Articular chondrocyte of knee joint (primary cell): ENCODE measurements around the gene PTPN5. TPM values are rescaled to one million over a fixed set of nuclear protein-coding genes. Genes with fewer than 3 reads are reported as not detected.

Experiments used
- total RNA-seq: library from RNA; depleted of rRNA; stranded (reverse); fragments of >200 nt; gene quantifications from 2 replicates; pipeline ENCODE4 v1.2.3, GENCODE V29; 2012

PTPN5 gene
- total RNA-seq, result not detected in 2 replicates

GRCh38 chr11:18791207-18791968 lies at the start of gene PTPN5:
Gene PTPN5 (minus strand): TSS chr11:18791798. CDS start chr11:18771958, 19,840 bp downstream.

GRCh38 chr11:18726040-18726439 lies 65.6 kb downstream of the PTPN5 start, which contains the start of gene IGSF22:
Gene IGSF22 (minus strand): TSS chr11:18726188. CDS start chr11:18724236, 1,952 bp downstream.

GRCh38 chr11:18698341-18699268 lies 93.0 kb downstream of the PTPN5 start, which contains the start of gene TMEM86A:
Gene TMEM86A (plus strand): TSS chr11:18698779. CDS start chr11:18698887, 108 bp downstream.

Other genes with a start within 250 kb of the PTPN5 start
- gene UEVLD, start 203.1 kb downstream of the PTPN5 start, total RNA-seq, result 29.5 and 32.9 TPM in 2 replicates
- 0.43 and 0.78 TPM in 2 replicates for gene MISFA, start 192.0 kb downstream of the PTPN5 start, total RNA-seq
- gene SPTY2D1, start 157.5 kb downstream of the PTPN5 start, total RNA-seq, result 22.6 and 24.6 TPM in 2 replicates
- gene TMEM86A, start 93.0 kb downstream of the PTPN5 start, total RNA-seq, result 1.4 and 1.6 TPM in 2 replicates
- gene IGSF22, start 65.6 kb downstream of the PTPN5 start, total RNA-seq, result not detected in 2 replicates
- gene MRGPRX1, start 147.6 kb upstream of the PTPN5 start, total RNA-seq, result not detected in 2 replicates